HG02870 (cell line): ENCODE results near the gene VPS54.

Source experiments
- ATAC-seq: cut with Tn5 transposase; IDR thresholded peaks from one replicate; pipeline ENCODE4 v1.9.1; 2021; ENCODE audit warnings: mild to moderate bottlenecking, moderate library complexity; ENCODE audit not compliant: unreplicated experiment

Gene VPS54, protein sequence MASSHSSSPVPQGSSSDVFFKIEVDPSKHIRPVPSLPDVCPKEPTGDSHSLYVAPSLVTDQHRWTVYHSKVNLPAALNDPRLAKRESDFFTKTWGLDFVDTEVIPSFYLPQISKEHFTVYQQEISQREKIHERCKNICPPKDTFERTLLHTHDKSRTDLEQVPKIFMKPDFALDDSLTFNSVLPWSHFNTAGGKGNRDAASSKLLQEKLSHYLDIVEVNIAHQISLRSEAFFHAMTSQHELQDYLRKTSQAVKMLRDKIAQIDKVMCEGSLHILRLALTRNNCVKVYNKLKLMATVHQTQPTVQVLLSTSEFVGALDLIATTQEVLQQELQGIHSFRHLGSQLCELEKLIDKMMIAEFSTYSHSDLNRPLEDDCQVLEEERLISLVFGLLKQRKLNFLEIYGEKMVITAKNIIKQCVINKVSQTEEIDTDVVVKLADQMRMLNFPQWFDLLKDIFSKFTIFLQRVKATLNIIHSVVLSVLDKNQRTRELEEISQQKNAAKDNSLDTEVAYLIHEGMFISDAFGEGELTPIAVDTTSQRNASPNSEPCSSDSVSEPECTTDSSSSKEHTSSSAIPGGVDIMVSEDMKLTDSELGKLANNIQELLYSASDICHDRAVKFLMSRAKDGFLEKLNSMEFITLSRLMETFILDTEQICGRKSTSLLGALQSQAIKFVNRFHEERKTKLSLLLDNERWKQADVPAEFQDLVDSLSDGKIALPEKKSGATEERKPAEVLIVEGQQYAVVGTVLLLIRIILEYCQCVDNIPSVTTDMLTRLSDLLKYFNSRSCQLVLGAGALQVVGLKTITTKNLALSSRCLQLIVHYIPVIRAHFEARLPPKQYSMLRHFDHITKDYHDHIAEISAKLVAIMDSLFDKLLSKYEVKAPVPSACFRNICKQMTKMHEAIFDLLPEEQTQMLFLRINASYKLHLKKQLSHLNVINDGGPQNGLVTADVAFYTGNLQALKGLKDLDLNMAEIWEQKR

DNA sequence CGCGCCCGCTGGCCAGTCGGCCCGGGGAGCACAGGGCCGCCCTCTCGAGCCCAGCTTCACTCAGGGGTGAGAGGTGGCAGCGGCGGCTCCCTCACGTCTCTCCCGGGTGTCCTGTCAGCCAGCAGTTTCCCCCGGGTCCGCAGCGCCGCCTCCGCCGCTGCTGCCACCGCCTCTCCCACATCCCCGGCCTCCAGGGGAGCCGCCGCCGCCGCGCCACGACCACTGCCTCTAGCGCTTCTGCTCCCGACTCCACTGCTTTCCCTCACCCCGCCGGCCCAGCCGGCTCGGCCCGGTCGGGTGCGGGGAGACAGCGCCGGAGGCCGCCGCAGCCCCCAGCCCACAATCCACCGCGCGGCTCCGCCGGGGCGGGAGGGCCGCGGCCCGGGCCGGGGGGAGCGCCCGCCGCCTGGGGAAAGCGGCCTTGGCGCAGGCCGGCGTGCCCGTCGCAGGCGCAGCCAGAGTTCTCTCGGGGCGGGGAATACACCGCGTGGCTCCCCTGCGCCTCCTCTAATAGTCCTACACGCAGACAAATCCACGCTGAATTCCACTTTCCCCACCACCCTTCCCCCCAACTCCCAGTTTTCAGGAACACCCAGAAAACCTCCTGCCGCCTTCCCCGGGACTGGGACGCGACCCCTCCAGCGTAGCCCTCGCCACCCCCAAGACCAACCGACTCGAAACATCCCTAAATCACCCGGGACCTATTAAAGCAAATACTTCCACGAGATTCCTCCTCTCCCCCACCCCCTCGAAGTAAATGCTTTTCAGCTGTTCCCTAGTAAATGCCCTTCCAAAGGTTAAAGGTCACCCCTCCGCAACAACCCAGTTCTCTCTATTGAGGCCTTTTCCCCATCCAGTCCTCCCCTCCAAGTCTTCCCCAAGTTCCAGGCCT is at the start of gene VPS54:
VPS54 (minus strand) TSS at position 346 of the 892 bp plus-strand sequence. CDS start 35,429 bp downstream, outside the sequence.
- ATAC-seq, result peak; percentile 64

DNA sequence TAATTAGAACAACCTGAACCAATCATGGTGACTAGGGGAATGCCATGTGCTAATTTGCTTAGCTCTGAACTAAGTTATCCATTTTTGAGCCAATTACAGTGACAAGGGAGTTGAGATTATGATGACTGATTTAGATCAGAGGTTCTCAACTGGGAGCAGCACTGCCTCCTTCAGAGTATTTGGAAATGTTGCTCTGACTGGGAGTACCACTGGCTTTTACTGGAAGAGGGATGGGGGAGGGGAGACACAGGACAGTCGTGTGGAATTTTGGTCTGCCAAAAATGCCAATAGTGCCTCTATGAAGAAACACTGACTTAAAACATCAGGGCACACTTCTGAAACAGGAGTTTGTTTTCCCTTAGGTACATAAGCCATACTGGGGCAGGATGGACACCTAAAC is 48.1 kb upstream of the VPS54 start:
- ATAC-seq, result no peak

DNA sequence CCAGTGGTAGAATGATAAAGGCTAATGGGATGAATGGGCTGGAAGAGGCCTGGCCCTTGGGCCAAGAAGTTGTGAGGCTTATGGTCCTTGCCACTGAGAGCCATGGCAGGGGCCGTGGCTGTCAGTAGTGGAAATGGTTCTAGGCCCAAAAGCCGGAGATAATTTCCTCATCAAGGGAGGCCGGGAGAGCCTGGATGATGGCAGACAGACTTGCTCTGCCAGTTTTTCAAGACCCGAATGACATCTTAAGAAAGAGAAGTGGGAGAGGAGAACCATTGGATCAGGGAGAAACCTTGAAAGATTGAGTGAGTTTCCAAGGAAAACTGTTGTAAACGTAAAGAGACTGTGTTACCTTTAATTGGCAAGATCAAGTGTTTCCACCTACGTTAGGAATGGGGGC is 46.3 kb upstream of the VPS54 start:
- ATAC-seq, result no peak

DNA sequence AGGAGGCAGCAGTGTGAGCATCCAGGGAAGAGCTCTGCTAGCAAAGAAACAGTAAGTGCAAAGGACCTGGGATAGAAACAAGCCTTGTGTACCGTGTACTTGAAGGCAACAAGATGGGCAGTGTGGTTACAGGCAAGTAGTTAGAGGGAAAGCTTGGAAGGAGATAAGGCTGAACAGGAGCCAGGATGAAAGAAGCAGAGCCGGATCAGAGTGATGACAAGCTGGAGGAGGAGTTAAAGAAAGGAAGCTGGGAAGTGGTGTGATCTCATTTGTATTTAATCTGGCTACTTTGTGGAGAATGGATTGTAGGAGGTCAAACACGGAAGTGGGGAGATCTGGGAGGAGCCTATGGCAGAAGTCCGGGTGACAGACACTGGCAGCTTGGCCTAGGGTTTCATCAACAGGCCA is 44.7 kb upstream of the VPS54 start:
- ATAC-seq, result no peak

DNA sequence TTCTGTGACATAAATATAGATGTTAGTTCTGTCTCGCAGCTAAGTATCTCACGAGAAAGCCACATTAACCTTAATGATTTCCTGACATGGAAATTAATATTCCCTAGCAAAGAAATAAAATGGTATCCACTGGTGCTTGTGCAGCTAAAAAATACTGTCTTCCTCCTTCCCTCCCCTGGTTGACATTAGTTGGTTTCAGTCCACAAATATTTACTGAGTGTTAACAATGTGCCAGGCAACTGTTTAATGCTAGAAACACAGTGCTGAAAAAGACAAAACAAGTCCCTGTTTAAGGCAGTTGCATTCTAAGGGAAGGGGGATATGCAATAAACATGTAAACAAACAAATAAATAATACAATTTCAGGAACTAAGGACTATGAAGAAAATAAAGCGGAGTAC is 44.2 kb upstream of the VPS54 start:
- no peak for ATAC-seq

DNA sequence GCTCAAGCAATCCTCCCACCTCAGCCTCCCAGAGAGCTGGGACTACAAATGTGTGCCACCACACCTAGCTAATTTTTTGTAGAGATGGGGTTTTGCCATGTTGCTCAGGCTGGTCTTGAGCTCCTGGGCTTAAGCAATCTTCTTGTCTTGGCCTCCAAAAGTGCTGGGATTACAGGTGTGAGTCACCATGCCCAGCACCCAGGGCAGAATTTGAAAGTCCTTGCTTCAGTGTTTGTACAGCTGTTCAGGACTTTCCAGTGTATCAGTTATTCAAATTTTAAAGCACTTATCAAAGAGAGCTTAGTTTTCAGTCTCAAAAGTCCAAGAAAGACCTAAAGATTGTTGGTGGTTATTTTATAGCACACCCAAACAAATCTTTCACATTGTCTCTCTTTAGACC is 43.6 kb upstream of the VPS54 start:
- peak; percentile 53 for ATAC-seq

DNA sequence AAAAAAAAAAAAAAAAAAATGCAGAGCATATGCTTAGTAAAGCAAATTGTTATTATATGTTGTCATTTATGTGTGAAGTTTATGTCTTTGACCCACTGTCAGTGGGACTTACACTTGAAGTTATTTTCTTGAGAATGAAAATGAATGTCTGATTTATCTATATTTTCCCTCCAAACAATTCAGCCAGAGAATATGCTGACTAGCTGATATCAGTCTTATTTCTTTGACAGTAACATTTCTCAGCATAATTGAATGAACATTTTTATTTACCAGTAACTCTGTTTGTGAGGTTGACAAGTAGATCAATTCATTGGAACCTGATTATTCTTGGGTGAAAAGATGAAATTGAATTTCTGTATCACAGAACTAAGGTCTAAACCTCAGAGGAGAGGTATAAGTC is 40.0 kb upstream of the VPS54 start:
- no peak for ATAC-seq

DNA sequence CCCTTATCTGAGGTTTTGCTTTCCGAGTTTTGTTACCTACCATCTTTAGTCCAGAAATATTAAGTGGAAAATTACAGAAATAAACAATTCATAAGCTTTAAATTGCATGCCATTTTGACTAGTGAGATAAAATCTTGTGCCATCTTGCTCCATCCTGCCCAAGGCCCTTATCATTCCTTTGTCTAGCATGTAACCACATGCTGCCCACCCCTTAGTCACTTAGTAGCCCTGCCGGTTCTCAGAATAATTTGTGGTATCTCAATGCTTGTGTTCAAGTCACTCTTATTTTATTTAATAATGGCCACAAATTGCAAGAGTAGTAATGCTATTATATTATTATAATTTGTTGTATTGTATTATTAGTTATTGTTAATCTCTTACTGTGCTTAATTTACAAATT is 36.8 kb upstream of the VPS54 start:
- no peak for ATAC-seq

DNA sequence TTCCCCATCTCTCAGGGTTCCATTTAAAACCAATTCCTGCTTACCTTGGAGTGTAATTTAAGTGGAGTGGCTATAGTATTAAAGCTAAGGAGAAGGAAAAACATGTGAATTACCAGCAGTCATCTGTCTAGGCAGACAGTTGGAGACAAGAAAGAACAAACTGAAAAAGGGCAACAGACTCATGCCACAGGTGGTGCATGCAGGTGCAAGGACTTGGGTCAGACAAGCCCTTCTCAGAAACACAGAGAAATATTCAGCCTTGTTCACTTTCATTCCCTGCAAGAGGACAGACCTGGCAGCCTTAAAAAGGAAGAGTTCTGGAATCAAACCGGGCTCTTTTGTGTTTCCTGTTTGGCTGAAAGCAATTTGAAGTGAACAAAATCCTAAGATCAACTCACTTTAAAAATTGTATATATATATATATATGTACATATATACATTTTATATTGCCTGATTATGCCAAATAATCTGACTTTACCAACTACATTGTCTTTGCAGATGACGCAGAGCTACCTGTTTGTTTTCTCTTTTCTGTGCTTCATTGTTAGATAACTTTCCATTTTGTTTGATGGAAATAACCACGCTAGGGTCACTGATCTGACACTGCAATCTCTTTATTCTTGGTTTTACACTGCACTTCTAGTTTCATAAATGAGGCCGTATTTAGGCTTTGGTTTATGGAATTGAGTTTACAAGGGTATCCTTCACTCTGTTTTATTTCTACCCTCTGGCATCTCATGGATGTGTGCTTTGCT is 35.1 kb upstream of the VPS54 start:
- no peak for ATAC-seq

DNA sequence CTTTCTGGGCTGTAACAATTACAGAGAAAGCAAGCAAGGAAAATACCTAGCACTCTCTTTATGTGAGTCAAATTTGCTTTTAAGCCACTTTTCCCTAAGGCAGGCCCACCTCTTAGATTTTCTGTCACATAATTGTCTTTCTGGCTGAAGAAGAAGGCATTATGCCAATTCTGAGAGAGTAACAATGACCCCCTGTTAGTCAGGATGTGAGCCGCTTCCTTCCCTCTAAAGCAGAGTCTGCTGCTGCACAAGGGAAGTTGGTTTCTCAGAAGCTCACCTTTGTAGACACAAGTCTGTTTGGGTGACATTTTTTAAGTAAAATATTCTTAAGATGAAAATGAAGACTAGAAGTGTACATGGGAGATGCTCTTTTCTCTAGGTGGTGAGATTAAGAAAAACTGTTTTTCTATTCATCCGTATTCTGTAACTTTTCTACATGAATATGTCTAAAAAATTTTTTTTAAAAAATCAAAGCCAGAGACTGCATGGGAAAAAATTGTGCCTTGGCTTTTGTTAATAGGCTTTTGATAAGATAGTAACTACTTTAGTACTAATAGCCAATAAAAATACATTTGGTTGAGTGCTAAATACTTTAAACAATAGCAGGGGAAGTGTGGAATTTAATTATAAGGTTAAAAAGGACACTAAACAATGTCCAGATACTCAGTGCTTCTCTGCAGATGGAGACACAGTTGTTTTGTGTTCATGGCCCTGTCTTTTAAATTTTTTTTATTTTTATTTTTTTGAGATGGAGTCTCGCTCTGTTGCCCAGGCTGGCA is 33.4 kb upstream of the VPS54 start:
- no peak for ATAC-seq

DNA sequence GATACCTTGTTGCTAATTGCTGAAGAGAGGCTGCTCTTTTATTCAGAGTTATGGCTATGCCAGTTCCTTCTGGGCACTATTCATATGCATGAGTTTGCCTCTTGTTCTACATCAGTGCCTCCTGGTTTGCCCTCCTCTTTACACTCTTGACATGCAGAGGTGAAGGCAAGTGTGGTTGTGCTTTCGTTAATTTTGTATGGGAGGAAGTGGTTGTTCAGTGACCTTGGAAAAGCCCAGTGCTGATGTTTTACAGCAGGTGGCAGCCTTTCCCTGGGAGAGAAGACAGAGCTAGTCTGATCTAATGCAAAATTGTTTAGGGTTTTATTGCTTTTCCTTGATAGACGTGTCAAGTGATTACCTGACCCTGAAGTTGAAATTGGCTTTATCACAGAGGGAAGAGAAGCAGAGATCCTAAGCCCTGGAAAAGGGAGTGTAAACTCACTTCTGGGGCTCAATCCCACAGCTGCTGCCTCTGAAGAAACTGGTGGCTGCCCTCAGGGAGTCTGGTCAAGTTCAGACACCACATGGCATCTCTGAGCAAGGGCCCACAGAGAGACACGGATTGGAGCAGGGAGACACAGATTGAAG is 30.5 kb upstream of the VPS54 start:
- ATAC-seq, result peak; percentile 72

DNA sequence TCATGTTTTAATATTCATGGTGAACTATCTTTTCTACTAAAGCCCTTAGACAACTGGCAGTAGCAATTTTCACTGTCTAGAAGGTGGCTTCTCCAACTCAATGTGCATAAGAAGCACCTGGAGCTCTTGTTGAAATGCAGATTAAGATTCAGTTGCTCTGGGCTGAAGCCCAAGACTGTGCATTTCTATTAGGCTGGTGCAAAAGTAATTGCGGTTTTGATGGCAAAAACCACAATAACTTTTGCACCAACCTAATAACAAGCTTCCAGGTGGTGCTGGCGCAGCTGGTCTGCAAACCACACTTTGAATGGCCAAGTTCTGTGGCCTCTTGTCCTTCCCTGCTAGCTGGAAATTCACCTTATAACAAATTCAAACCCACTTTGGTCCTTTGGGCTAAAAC is 26.7 kb upstream of the VPS54 start:
- ATAC-seq, result no peak

DNA sequence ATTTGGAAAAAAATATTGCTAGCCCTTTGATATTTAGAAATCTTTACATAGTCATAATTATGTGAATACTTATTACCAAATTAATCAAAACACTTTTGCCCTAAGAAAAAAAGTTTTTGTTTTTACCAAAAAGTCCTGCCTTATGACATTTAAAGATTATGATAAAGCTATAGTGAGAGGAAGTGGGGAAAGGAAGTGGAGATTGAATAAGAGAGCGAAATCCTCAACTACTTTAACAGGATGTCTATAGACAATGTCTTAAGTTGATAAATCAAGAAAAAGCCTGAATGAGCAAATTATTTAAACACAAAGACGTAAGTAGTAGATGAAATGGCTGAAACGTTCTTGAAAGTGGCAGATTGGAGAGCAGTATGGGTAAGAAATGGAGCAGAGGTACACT is 20.9 kb upstream of the VPS54 start:
- ATAC-seq, result no peak

DNA sequence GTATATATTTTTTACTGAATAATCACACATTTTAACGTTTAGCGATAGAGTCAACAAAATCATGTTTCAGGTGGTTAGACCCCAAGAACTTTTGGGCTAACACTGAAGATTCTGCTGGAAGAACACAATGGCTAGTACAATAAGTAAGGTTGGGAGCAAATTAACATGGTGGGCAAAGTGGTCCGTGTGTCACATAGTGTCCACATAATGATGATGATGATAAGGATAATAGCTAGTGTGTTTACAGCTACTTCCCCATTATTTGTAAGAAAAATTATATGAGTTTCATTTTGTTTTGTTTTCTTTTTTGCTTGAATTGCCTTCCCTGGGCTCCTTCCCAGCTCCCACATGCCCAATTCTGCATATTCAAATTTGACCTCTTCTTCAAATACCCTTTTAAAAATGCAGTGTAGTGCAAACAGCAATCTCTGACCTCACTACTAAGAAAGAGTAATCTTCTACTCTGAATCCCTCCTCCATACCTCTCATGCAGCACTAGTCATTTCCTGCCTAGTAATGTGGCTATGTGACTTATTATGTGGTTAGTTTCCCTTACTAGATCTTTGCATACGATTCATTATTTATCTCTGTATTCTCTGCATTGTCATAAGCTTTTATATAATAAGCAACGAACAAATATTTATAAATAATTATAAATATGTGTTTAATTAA is 16.9 kb upstream of the VPS54 start:
- ATAC-seq, result peak; percentile 89

DNA sequence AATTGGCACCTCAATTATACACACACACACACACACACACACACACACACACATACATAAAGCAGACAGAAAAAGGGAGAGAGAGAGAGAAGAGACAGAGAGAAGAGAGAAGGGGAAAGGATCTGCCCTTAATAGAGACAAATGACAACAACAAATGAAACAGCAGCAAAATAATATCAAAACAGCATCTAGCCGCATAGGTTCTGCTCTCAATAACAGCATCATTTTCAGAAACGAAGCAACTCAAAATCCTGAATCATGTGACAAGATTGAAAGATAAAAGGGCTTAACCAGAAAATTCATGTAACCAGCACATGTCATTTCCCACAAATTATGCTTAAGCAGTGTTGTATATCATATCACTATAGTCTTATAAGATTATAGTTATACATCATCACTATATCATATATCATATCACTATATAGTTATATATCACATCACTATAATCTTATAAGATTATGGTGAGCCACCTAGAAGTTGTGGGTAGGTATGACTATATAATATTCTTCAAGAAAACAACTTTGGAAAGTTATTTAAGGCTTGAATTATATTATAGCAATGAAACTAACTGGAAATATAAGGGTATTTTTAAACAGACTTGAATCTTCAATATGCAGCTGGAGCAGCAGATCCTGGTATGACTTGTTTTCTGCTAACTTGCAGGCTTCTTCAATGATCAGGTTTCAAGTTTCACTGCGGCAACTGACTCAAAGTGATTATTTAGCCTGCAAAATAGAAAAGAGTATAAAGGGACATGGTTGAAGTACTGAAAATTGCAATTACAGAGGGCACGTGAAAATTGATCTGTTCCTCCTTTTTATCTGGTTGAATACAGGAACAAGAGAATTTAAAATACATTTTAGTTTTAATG is 16.1 kb upstream of the VPS54 start:
- peak; percentile 65 for ATAC-seq

DNA sequence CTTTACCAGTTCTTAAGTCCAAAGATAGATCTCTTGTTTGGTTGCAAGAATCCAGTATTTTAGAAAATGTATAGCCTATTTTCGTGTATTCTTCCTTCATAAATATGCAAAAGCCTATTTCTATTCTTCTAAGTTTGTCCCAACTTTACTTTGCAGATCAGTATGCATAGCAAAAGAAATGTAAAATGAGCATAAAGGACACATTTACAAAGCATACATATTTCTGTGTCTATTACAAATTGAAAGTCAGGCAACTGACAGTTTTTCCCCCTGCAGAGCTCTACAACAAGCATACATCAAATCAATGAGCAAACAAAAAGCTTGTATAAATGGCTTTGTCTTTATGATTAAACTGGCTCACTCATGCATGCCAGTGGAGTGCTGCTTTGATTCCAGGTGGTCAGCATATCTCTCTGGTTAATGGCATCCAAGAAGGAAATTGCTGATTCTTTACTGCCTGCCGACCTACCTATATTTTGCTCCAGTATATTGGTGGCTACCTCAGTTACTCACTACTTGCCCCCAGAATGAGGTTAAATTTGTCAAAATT is 10.0 kb upstream of the VPS54 start:
- ATAC-seq, result no peak

DNA sequence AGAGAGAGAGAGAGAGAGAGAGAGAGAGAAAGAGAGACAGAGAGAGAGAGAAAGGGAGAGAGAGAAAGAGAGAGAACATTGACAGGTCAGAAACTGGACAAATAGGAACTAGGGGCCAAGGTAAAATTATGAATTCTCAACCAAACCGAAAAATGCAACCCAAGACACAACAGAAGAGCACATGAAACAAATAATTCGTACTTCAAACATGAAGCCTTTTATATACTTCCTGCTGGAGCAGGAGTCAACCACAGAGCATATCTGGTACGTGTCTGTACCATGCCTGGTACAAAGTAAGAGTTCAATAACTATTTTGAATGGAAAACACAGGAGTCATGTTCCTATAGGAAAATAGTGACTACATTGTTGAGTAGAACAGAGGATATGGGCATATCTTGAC is 6.5 kb upstream of the VPS54 start:
- no peak for ATAC-seq
